Upper lobe of left lung (tissue), 6 donors: Measurements from ENCODE around the gene MVB12B. TPM values are rescaled to one million over a fixed set of nuclear protein-coding genes. Genes with fewer than 3 reads are reported as not detected.

Experiments used
- ATAC-seq, 2 donors: fragments of 200-7000 bp; cut with Tn5 transposase; one replicate each; pipeline ENCODE4 v1.9.1; 2022; ENCODE audit warnings: mild to moderate bottlenecking in 2 of 2, moderate library complexity in 2 of 2; ENCODE audit not compliant: low FRiP score in 2 of 2
- DNase-seq, 2 donors: peaks; one replicate each; pipeline ENCODE4 v3.0.0-alpha.2; 2019 to 2020
- H3K27ac ChIP-seq, 4 donors: fragments of 200-600 bp; sonication (generic); one replicate each; pipeline ENCODE4 v1.5.1; 2016 to 2019
- H3K27me3 ChIP-seq, 4 donors: fragments of 200-600 bp; sonication (generic); one replicate each; pipeline ENCODE4 v1.5.1; 2017 to 2019
- H3K36me3 ChIP-seq, 4 donors: fragments of 200-600 bp; sonication (generic); one replicate each; pipeline ENCODE4 v1.5.1; 2016 to 2019
- H3K4me1 ChIP-seq, 4 donors: fragments of 200-600 bp; sonication (generic); one replicate each; pipeline ENCODE4 v1.5.1; 2018 to 2019
- H3K4me3 ChIP-seq, 4 donors: fragments of 200-600 bp; sonication (generic); one replicate each; pipeline ENCODE4 v1.5.1; 2017 to 2019; ENCODE audit warnings: mild to moderate bottlenecking in 2 of 4, moderate library complexity in 1 of 4
- H3K9me3 ChIP-seq, 4 donors: fragments of 200-600 bp; sonication (generic); one replicate each; pipeline ENCODE4 v1.5.1; 2018 to 2019
- CTCF ChIP-seq, 6 experiments: fragments of 450-650 bp in 4 of 6; fragments of 200-600 bp in 2 of 6; sonication (generic) in 2 of 6; IDR thresholded peaks; one replicate each; pipeline ENCODE4 v1.5.1; 2016 to 2019; ENCODE audit warnings: antibody characterized with exemption in 6 of 6
- EP300 ChIP-seq, 4 donors: sonication (generic); formaldehyde crosslinking; IDR thresholded peaks; one replicate each; pipeline ENCODE4 v1.5.1; 2017; ENCODE audit warnings: antibody characterized with exemption in 4 of 4, control low read depth in 2 of 4
- POLR2A ChIP-seq, 4 donors: fragments of 450-650 bp; IDR thresholded peaks; one replicate each; pipeline ENCODE4 v1.5.1; 2016 to 2017; ENCODE audit warnings: antibody characterized with exemption in 4 of 4, mild to moderate bottlenecking in 2 of 4
- POLR2AphosphoS5 ChIP-seq, 2 donors: sonication (generic); formaldehyde crosslinking; IDR thresholded peaks; one replicate each; pipeline ENCODE4 v1.5.1; 2017; ENCODE audit warnings: antibody characterized with exemption in 2 of 2
- WGBS, 2 donors: methylation state at CpG; one replicate each; pipeline ENCODE4 v1.1.5; 2017 to 2018; 5-methylcytosine and 5-hydroxymethylcytosine counted together
- total RNA-seq, 6 donors: library from RNA; depleted of rRNA in 4 of 6; stranded (reverse); fragments of >200 nt in 4 of 6; gene quantifications; one replicate each; pipeline versions ENCODE4 v1.1.0 to v1.2.1, GENCODE V29; 2016 to 2021
- donor health status: DM: no; HTN: no; CAD: no; lungs with moderate emphysema.
- donor health status: DM: no; HTN: yes; CAD: no; lungs with severe emphysema.

MVB12B gene
- total RNA-seq, 6 donors from 2014 or later, result 36.7 to 60.7 (median 41.0) TPM

GRCh38 chr9:126328407-126328806 lies 1.8 kb downstream of the MVB12B start:
- ATAC-seq (no peak), DNase-seq (no peak)
- Histone ChIP-seq H3K4me1 (peaks cover 21 to 67% (median 38%) of the 10 kb centered on the region in 4 donors), H3K27me3 (no peaks in the 10 kb centered on the region), H3K36me3 (no peaks in the 10 kb centered on the region), H3K4me3 (peak overlapping the region in 1 of 4 donors; percentile 81), H3K9me3 (peaks cover 0 to 9% (median 6%) of the 10 kb centered on the region in 4 donors), H3K27ac (peak overlapping the region in 3 of 4 donors; percentile 81 to 94 (median 82))
- WGBS, 2 donors, result 80 to 82% methylated on average over 3 of the region's 3 CpGs
- no peak for TF ChIP-seq EP300 (IDR thresholded peaks at IDR 0.05)
- TF ChIP-seq POLR2A (IDR thresholded peaks at IDR 0.05), result no peak
- no peak for TF ChIP-seq POLR2AphosphoS5 (IDR thresholded peaks at IDR 0.05)
- no peak for TF ChIP-seq CTCF (IDR thresholded peaks at IDR 0.05)

- DNase-seq (peak in 1 of 2 donors; percentile 31), ATAC-seq (no peak)
- H3K4me1 ChIP-seq, result peaks cover 34 to 80% (median 49%) of the 10 kb centered on the region in 4 donors
- WGBS, 2 donors, result 63 to 73% methylated on average over 4 to 10 of the region's 10 CpGs
- H3K27me3 ChIP-seq, result no peaks in the 10 kb centered on the region
- H3K9me3 ChIP-seq, result no peaks in the 10 kb centered on the region
- H3K4me3 ChIP-seq, result no peak overlapping the region
- no peaks in the 10 kb centered on the region for H3K36me3 ChIP-seq
- H3K27ac ChIP-seq, result peak overlapping the region in 3 of 4 donors; percentile 13 to 94 (median 81)
- TF ChIP-seq POLR2A (IDR thresholded peaks at IDR 0.05) (no peak), POLR2AphosphoS5 (IDR thresholded peaks at IDR 0.05) (no peak)
Observed at GRCh38 chr9:126329476-126330275, 3.0 kb downstream of the MVB12B start.

- DNase-seq, result no peak
- ATAC-seq, result no peak
- no peak for TF ChIP-seq POLR2AphosphoS5 (IDR thresholded peaks at IDR 0.05)
- TF ChIP-seq POLR2A (IDR thresholded peaks at IDR 0.05), result no peak
- no peak for TF ChIP-seq CTCF (IDR thresholded peaks at IDR 0.05)
- TF ChIP-seq EP300 (IDR thresholded peaks at IDR 0.05), result no peak
- Histone ChIP-seq H3K27me3 (no peaks in the 10 kb centered on the region), H3K4me1 (peaks cover 41 to 88% (median 57%) of the 10 kb centered on the region in 4 donors), H3K27ac (peak overlapping the region in 2 of 4 donors; percentile 81 to 94), H3K36me3 (no peaks in the 10 kb centered on the region), H3K9me3 (no peaks in the 10 kb centered on the region), H3K4me3 (no peak overlapping the region)
- WGBS, 2 donors, result 72 to 76% methylated on average over 4 of the region's 4 CpGs
Observed at GRCh38 chr9:126330536-126330935, 3.9 kb downstream of the MVB12B start.

- Histone ChIP-seq H3K27ac (peak overlapping the region in 1 of 4 donors; percentile 25), H3K27me3 (no peaks in the 10 kb centered on the region), H3K4me3 (no peak overlapping the region), H3K36me3 (no peaks in the 10 kb centered on the region), H3K9me3 (no peaks in the 10 kb centered on the region), H3K4me1 (peaks cover 50 to 94% (median 63%) of the 10 kb centered on the region in 4 donors)
- ATAC-seq (no peak), DNase-seq (no peak)
- 68 to 72% methylated on average over 7 to 8 of the region's 8 CpGs for WGBS, 2 donors
- TF ChIP-seq CTCF (IDR thresholded peaks at IDR 0.05) (no peak), POLR2A (IDR thresholded peaks at IDR 0.05) (no peak), POLR2AphosphoS5 (IDR thresholded peaks at IDR 0.05) (no peak), EP300 (IDR thresholded peaks at IDR 0.05) (no peak)
Observed at GRCh38 chr9:126331964-126332748, 5.5 kb downstream of the MVB12B start.
